Liver (tissue), 3 donors: ENCODE results near the gene NPIPA1.
"Not testable (repeated sequence)": the region's sequence is repeated elsewhere in the genome, so short reads cannot be mapped to it uniquely, and the experiment has no call there.

Source experiments
- EGR1 ChIP-seq, 2 donors: IDR thresholded peaks; 2 replicates each; pipeline ENCODE4 v1.6.1; 2016 to 2018; ENCODE audit warnings: antibody characterized with exemption in 2 of 2, low read depth in 2 of 2
- GABPA ChIP-seq, 2 donors: IDR thresholded peaks in 1 of 2; conservative IDR thresholded peaks in 1 of 2; 2 replicates each; pipeline ENCODE4 v1.6.1; 2016; ENCODE audit warnings: antibody characterized with exemption in 2 of 2, mild to moderate bottlenecking in 1 of 2, moderate library complexity in 1 of 2
- JUND ChIP-seq, 2 donors: IDR thresholded peaks; 2 replicates each; pipeline ENCODE4 v1.6.1; 2016; ENCODE audit warnings: antibody characterized with exemption in 2 of 2
- TAF1 ChIP-seq: conservative IDR thresholded peaks from 2 replicates; pipeline ENCODE4 v1.6.1; 2016; ENCODE audit warnings: antibody characterized with exemption, mild to moderate bottlenecking
- TF ChIP-seq, protein P1 (sequence below): fragments of 150-350 bp; IDR thresholded peaks from 2 replicates; pipeline ENCODE4 v1.5.1; 2017; ENCODE audit warnings: improper control_type of control experiment, low read depth, low read length; ENCODE audit not compliant: missing input control
- TF ChIP-seq, protein P2 (sequence below): IDR thresholded peaks from 2 replicates; pipeline ENCODE4 v1.6.1; 2016; ENCODE audit warnings: antibody characterized with exemption
- TF ChIP-seq, protein P3 (sequence below): IDR thresholded peaks from 2 replicates; pipeline ENCODE4 v1.6.1; 2016; ENCODE audit warnings: antibody characterized with exemption
- donor health status: healthy.
- donor health status: healthy.

DNA sequence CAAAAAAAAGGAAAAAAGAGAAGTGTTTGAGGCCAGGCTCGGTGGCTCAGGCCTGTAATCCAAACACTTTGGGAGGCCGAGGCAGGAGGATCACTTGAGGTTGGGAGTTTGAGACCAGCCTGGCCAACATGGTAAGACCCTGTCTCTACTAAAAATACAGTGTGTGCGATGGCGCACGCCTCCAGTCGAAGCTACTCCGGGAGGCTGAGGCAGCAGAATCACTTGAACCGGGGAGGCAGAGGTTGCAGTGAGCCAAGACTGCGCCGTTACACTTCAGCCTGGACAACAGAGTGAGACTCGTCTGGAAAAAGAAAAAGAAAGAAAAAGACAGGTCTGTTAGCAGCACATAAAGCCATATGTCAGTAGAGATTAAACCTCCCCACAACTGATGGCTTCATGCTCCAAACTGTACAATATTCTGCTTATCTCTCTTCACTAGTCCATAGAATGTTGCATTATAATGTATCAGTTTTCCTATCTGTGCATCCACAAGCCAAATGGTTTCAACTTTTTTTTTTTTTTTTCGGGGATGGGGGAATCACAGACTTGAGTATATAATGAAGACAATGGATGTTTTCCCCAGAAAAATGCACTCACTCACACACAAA, 34.5 kb downstream of the NPIPA1 start:
- TF ChIP-seq, protein P1, sequence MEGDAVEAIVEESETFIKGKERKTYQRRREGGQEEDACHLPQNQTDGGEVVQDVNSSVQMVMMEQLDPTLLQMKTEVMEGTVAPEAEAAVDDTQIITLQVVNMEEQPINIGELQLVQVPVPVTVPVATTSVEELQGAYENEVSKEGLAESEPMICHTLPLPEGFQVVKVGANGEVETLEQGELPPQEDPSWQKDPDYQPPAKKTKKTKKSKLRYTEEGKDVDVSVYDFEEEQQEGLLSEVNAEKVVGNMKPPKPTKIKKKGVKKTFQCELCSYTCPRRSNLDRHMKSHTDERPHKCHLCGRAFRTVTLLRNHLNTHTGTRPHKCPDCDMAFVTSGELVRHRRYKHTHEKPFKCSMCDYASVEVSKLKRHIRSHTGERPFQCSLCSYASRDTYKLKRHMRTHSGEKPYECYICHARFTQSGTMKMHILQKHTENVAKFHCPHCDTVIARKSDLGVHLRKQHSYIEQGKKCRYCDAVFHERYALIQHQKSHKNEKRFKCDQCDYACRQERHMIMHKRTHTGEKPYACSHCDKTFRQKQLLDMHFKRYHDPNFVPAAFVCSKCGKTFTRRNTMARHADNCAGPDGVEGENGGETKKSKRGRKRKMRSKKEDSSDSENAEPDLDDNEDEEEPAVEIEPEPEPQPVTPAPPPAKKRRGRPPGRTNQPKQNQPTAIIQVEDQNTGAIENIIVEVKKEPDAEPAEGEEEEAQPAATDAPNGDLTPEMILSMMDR, result not testable (repeated sequence)
- not testable (repeated sequence) for TF ChIP-seq JUND (IDR thresholded peaks at IDR 0.05); GABPA (IDR thresholded peaks at IDR 0.05 in 1 of 2, conservative IDR thresholded peaks at IDR 0.05 in 1 of 2); TAF1; EGR1 (IDR thresholded peaks at IDR 0.05; ENCODE audit: low read depth in 2 of 2)
- TF ChIP-seq, protein P2, sequence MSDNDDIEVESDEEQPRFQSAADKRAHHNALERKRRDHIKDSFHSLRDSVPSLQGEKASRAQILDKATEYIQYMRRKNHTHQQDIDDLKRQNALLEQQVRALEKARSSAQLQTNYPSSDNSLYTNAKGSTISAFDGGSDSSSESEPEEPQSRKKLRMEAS, result not testable (repeated sequence)
- TF ChIP-seq, protein P3, sequence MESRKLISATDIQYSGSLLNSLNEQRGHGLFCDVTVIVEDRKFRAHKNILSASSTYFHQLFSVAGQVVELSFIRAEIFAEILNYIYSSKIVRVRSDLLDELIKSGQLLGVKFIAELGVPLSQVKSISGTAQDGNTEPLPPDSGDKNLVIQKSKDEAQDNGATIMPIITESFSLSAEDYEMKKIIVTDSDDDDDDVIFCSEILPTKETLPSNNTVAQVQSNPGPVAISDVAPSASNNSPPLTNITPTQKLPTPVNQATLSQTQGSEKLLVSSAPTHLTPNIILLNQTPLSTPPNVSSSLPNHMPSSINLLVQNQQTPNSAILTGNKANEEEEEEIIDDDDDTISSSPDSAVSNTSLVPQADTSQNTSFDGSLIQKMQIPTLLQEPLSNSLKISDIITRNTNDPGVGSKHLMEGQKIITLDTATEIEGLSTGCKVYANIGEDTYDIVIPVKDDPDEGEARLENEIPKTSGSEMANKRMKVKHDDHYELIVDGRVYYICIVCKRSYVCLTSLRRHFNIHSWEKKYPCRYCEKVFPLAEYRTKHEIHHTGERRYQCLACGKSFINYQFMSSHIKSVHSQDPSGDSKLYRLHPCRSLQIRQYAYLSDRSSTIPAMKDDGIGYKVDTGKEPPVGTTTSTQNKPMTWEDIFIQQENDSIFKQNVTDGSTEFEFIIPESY, result not testable (repeated sequence)
